CD4-positive, alpha-beta T cell (primary cell): ENCODE measurements around the gene CCDC178. TPM values are rescaled to one million over a fixed set of nuclear protein-coding genes. Genes with fewer than 3 reads are reported as not detected.

Experiments
- ATAC-seq: fragments of 200-7000 bp; cut with Tn5 transposase; one replicate; pipeline ENCODE4 v1.10.0; 2022; ENCODE audit warnings: mild to moderate bottlenecking; ENCODE audit not compliant: poor library complexity
- CTCF ChIA-PET: fragments of 350-600 bp; sonication (Branson Sonifier 250); formaldehyde crosslinking; loops from one replicate; lab custom pipeline; 2021; ENCODE audit warnings: antibody characterized with exemption, inconsistent platforms; lab: Charles Lee
- POLR2A ChIA-PET: fragments of 350-600 bp; sonication (Branson Sonifier 250); formaldehyde crosslinking; loops from one replicate; lab custom pipeline; 2021; ENCODE audit warnings: antibody characterized with exemption, inconsistent platforms; lab: Charles Lee
- DNase-seq, 14 experiments: peaks; one replicate each; pipeline ENCODE4 v3.0.0-alpha.2; 2013 to 2020; ENCODE audit warnings: mixed read lengths in 2 of 14
- H3K27ac ChIP-seq, 2 donors: one replicate each; pipeline versions ENCODE4 v1.5.1 to v1.7.0; 2013; ENCODE audit warnings: low read length in 2 of 2, low read depth in 1 of 2, mild to moderate bottlenecking in 1 of 2
- H3K27me3 ChIP-seq, 2 experiments: 1 replicate in 1 of 2; 2 replicates in 1 of 2; pipeline versions ENCODE4 v1.6.1 to v1.7.0; 2013; ENCODE audit warnings: low read length in 2 of 2, control low read depth in 1 of 2, mild to moderate bottlenecking in 1 of 2, moderate library complexity in 1 of 2; ENCODE audit not compliant: insufficient read depth in 2 of 2, control insufficient read depth in 1 of 2
- H3K36me3 ChIP-seq: one replicate; pipeline ENCODE4 v1.6.1; 2013; ENCODE audit warnings: low read length, control low read depth; ENCODE audit not compliant: insufficient read depth
- H3K4me1 ChIP-seq: one replicate; pipeline ENCODE4 v1.6.1; 2013; ENCODE audit warnings: low read length, control low read depth; ENCODE audit not compliant: insufficient read depth
- H3K4me3 ChIP-seq: one replicate; pipeline ENCODE4 v1.5.1; 2013; ENCODE audit warnings: mild to moderate bottlenecking, low read length, moderate library complexity
- H3K9me3 ChIP-seq, 2 experiments: 1 replicate in 1 of 2; 2 replicates in 1 of 2; pipeline versions ENCODE4 v1.6.1 to v1.7.0; 2013; ENCODE audit warnings: low read length in 2 of 2, mild to moderate bottlenecking in 2 of 2, control low read depth in 1 of 2, moderate library complexity in 1 of 2; ENCODE audit not compliant: control insufficient read depth in 1 of 2, insufficient read depth in 1 of 2
- H3K27ac Mint-ChIP-seq: one replicate; pipeline ENCODE4 v1.8.0; 2020; ENCODE audit warnings: mixed read lengths
- H3K27me3 Mint-ChIP-seq: one replicate; pipeline ENCODE4 v1.8.0; 2021; ENCODE audit warnings: mixed read lengths
- H3K36me3 Mint-ChIP-seq: one replicate; pipeline ENCODE4 v1.8.0; 2021; ENCODE audit warnings: low read depth, mixed read lengths
- H3K4me1 Mint-ChIP-seq: one replicate; pipeline ENCODE4 v1.8.0; 2021; ENCODE audit warnings: low read depth, mixed read lengths
- H3K4me3 Mint-ChIP-seq: one replicate; pipeline ENCODE4 v1.8.0; 2020; ENCODE audit warnings: mild to moderate bottlenecking, mixed read lengths
- H3K9me3 Mint-ChIP-seq: one replicate; pipeline ENCODE4 v1.8.0; 2020; ENCODE audit warnings: mixed read lengths
- intact Hi-C, 2 experiments: fragments of 100-400 bp; cut with DNase I in 1 of 2; cut with micrococcal nuclease in 1 of 2; formaldehyde crosslinking; loops; one replicate each; pipeline versions ENCODE4 v1.15.1 to v1.9.0; 2023 to 2025; cut with DNase I, micrococcal nuclease
- total RNA-seq, 174 experiments: library from RNA in 2 of 174; stranded (reverse) in 2 of 174; gene quantifications; one replicate each; pipeline ENCODE4 v1.2.3 and lab custom pipeline; 2021 to 2026
- TF ChIP-seq, protein P1 (sequence below): fragments of 200-600 bp; IDR thresholded peaks from one replicate; pipeline ENCODE4 v1.8.0; 2022; ENCODE audit warnings: antibody characterized with exemption, mild to moderate bottlenecking

CCDC178 gene
- total RNA-seq, 2 experiments from 2014 or later, result not detected

DNA sequence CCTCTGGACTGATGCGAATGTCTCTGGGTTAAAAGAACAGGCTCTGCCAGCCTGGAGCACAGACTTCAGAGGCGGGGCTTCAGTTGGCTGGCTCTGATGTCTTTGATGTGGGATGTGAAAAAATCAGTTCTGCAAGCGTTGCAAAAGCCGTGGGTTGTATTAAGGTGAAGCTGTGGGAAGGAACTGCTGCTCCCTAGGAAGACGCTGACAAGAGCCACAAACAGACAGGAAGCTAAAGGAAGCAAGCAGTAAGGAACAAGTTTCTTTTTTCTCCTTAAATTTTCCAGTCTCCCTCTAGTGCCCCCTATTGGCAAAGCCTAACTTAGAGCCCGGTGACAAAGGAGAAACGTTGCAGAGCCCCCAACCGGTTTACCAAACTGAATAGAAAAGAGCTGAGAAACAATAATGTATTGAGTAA lies 239.0 kb downstream of the CCDC178 start:
- Histone ChIP-seq H3K27me3 (no peaks in the 10 kb centered on the region), H3K4me3 (no peak overlapping the region), H3K4me1 (no peaks in the 10 kb centered on the region), H3K27ac (no peak overlapping the region), H3K36me3 (no peaks in the 10 kb centered on the region), H3K9me3 (peaks cover 0 to 6% of the 10 kb centered on the region in 2 experiments)
- H3K4me3 Mint-ChIP-seq, result no peak overlapping the region
- intact Hi-C loops, result no loop called here
- ChIA-PET POLR2A (no interaction called here), CTCF (no interaction called here)
- no peak overlapping the region for H3K27ac Mint-ChIP-seq
- H3K9me3 Mint-ChIP-seq, result no peaks in the 10 kb centered on the region
- TF ChIP-seq, protein P1, sequence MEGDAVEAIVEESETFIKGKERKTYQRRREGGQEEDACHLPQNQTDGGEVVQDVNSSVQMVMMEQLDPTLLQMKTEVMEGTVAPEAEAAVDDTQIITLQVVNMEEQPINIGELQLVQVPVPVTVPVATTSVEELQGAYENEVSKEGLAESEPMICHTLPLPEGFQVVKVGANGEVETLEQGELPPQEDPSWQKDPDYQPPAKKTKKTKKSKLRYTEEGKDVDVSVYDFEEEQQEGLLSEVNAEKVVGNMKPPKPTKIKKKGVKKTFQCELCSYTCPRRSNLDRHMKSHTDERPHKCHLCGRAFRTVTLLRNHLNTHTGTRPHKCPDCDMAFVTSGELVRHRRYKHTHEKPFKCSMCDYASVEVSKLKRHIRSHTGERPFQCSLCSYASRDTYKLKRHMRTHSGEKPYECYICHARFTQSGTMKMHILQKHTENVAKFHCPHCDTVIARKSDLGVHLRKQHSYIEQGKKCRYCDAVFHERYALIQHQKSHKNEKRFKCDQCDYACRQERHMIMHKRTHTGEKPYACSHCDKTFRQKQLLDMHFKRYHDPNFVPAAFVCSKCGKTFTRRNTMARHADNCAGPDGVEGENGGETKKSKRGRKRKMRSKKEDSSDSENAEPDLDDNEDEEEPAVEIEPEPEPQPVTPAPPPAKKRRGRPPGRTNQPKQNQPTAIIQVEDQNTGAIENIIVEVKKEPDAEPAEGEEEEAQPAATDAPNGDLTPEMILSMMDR, result no peak
- no peak for ATAC-seq
- H3K4me1 Mint-ChIP-seq, result no peaks in the 10 kb centered on the region
- H3K27me3 Mint-ChIP-seq, result no peaks in the 10 kb centered on the region
- DNase-seq, result peak in 1 of 14 experiments; percentile 5
- no peaks in the 10 kb centered on the region for H3K36me3 Mint-ChIP-seq

DNA sequence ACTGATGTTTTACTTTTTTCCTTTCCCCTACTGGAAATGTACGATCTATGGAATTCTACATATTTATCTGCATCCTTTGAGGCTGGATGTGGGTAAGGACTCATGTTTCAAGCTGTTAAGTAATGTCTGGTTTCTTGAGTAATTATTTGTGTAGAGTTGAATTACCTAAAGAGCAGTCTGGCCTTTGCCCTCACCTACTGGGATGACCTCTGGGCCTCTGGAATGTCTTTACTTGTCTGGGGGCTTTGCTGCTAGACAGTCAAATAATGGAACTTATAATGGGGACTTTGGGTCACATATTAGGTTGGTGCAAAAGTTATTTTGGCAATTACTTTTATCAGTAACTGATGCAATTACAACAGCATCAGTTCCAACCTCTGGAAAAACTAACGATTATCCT lies 244.7 kb downstream of the CCDC178 start:
- no peak overlapping the region for H3K4me3 Mint-ChIP-seq
- H3K27ac Mint-ChIP-seq, result no peak overlapping the region

DNA sequence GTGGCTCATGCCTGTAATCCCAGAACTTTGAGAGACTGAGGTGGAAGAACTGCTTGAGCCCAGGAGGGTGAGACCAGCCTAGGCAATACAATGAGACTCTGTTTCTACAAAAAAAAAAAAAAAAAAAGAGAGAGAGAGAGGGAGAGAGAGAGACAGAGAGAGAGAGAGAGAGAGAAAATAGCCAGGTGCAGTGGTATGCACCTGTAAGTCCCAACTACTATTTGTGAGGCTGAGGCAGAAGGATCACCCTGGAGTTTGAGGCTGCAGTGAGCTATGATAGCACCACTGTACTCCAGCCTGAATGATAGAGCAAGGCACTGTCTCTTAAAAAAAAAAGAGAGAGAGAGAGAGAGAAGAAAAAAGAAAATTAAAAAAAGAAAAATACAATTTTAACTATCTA lies 245.7 kb downstream of the CCDC178 start:
- TF ChIP-seq, protein P1, result no peak
- intact Hi-C loops, result no loop called here
- no peak for DNase-seq
- peaks cover 2% of the 10 kb centered on the region for H3K9me3 Mint-ChIP-seq
- Histone ChIP-seq H3K27me3 (no peaks in the 10 kb centered on the region), H3K9me3 (peaks cover 0 to 9% of the 10 kb centered on the region in 2 experiments), H3K27ac (no peak overlapping the region), H3K36me3 (no peaks in the 10 kb centered on the region), H3K4me1 (no peaks in the 10 kb centered on the region), H3K4me3 (no peak overlapping the region)
- POLR2A ChIA-PET, result no interaction called here
- no peaks in the 10 kb centered on the region for H3K27me3 Mint-ChIP-seq
- H3K4me3 Mint-ChIP-seq, result no peak overlapping the region
- H3K4me1 Mint-ChIP-seq, result no peaks in the 10 kb centered on the region
- H3K36me3 Mint-ChIP-seq, result no peaks in the 10 kb centered on the region
- no peak for ATAC-seq
- H3K27ac Mint-ChIP-seq, result no peak overlapping the region
- CTCF ChIA-PET, result no interaction called here

More for the DNA sequence above, 244.7 kb downstream of the CCDC178 start:
- no peaks in the 10 kb centered on the region for H3K27me3 Mint-ChIP-seq
- no peak for ATAC-seq
- CTCF ChIA-PET, result no interaction called here
- H3K9me3 Mint-ChIP-seq, result peaks cover 2% of the 10 kb centered on the region
- POLR2A ChIA-PET, result no interaction called here
- no peaks in the 10 kb centered on the region for H3K36me3 Mint-ChIP-seq
- DNase-seq, result no peak
- Histone ChIP-seq H3K27me3 (no peaks in the 10 kb centered on the region), H3K9me3 (peaks cover 0 to 9% of the 10 kb centered on the region in 2 experiments), H3K27ac (no peak overlapping the region), H3K36me3 (no peaks in the 10 kb centered on the region), H3K4me1 (no peaks in the 10 kb centered on the region), H3K4me3 (no peak overlapping the region)
- TF ChIP-seq, protein P1, result no peak
- H3K4me1 Mint-ChIP-seq, result no peaks in the 10 kb centered on the region
- intact Hi-C loops, result no loop called here
